Tibial artery (tissue), 4 donors: ENCODE results near the gene HOXA5.
A peak's percentile ranks its signal among the peaks of the same experiment; 100 is the strongest.

ENCODE experiments used
- DNase-seq, 2 donors: peaks; one replicate each; pipeline ENCODE4 v3.0.0-alpha.2; 2019
- H3K27ac ChIP-seq, 2 donors: fragments of 200-600 bp; sonication (generic) in 1 of 2; 1 replicate in 1 of 2; 2 replicates in 1 of 2; pipeline ENCODE4 v1.5.1; 2018 to 2019; ENCODE audit warnings: mild to moderate bottlenecking in 1 of 2
- H3K27me3 ChIP-seq, 2 donors: fragments of 200-600 bp; sonication (generic) in 1 of 2; one replicate each; pipeline versions ENCODE4 v1.5.1 to v1.6.0; 2016 to 2019
- H3K36me3 ChIP-seq, 3 donors: fragments of 200-600 bp; sonication (generic) in 2 of 3; one replicate each; pipeline ENCODE4 v1.5.1; 2016 to 2019; ENCODE audit warnings: mild to moderate bottlenecking in 2 of 3
- H3K4me1 ChIP-seq, 4 donors: fragments of 200-600 bp; sonication (generic) in 2 of 4; 1 replicate in 3 of 4; 2 replicates in 1 of 4; pipeline ENCODE4 v1.5.1; 2016 to 2019
- H3K4me3 ChIP-seq, 2 donors: fragments of 200-600 bp; sonication (generic) in 1 of 2; 1 replicate in 1 of 2; 2 replicates in 1 of 2; pipeline ENCODE4 v1.5.1; 2018 to 2019; ENCODE audit warnings: mild to moderate bottlenecking in 2 of 2
- H3K9me3 ChIP-seq, 3 donors: fragments of 200-600 bp; sonication (generic) in 1 of 3; one replicate each; pipeline ENCODE4 v1.5.1; 2016 to 2019
- CTCF ChIP-seq, 2 experiments: fragments of 200-600 bp in 1 of 2; fragments of 450-650 bp in 1 of 2; IDR thresholded peaks; one replicate each; pipeline ENCODE4 v1.5.1; 2017 to 2019; ENCODE audit warnings: antibody characterized with exemption in 2 of 2, mild to moderate bottlenecking in 1 of 2, moderate library complexity in 1 of 2
- intact Hi-C: fragments of 100-400 bp; cut with DNase I; formaldehyde crosslinking; loops from one replicate; pipeline ENCODE4 v1.15.0; 2023; ENCODE audit warnings: low total_unique reads

Gene HOXA5

GRCh38 chr7:27137640-27138315, 5.7 kb downstream of the HOXA5 start:
- H3K4me1 ChIP-seq = peaks cover 0 to 32% (median 15%) of the 10 kb centered on the region in 4 donors
- H3K27ac ChIP-seq = peak overlapping the region in 1 of 2 donors; percentile 16
- intact Hi-C loops = no loop called here
- peaks cover 18 to 23% (median 21%) of the 10 kb centered on the region in 3 donors for H3K36me3 ChIP-seq
- no peak for DNase-seq
- H3K9me3 ChIP-seq = no peaks in the 10 kb centered on the region
- no peaks in the 10 kb centered on the region for H3K27me3 ChIP-seq
- H3K4me3 ChIP-seq = no peak overlapping the region
- TF ChIP-seq CTCF (IDR thresholded peaks at IDR 0.05) = no peak

GRCh38 chr7:27134392-27134791, 9.1 kb downstream of the HOXA5 start:
- no peaks in the 10 kb centered on the region for H3K9me3 ChIP-seq
- no peak overlapping the region for H3K4me3 ChIP-seq
- intact Hi-C loops = no loop called here
- peaks cover 0 to 45% (median 27%) of the 10 kb centered on the region in 4 donors for H3K4me1 ChIP-seq
- no peaks in the 10 kb centered on the region for H3K27me3 ChIP-seq
- H3K27ac ChIP-seq = peak overlapping the region; percentile 34 to 44
- DNase-seq = peak in 1 of 2 donors; percentile 65
- H3K36me3 ChIP-seq = peaks cover under 1 to 2% (median 1%) of the 10 kb centered on the region in 3 donors
- TF ChIP-seq CTCF (IDR thresholded peaks at IDR 0.05) = no peak

- intact Hi-C loops = no loop called here
- Histone ChIP-seq H3K4me3 (no peak overlapping the region), H3K4me1 (peaks cover 0 to 49% (median 30%) of the 10 kb centered on the region in 4 donors), H3K9me3 (no peaks in the 10 kb centered on the region), H3K27me3 (no peaks in the 10 kb centered on the region), H3K36me3 (no peaks in the 10 kb centered on the region), H3K27ac (peak overlapping the region; percentile 34 to 44)
- TF ChIP-seq CTCF (IDR thresholded peaks at IDR 0.05) = no peak
- DNase-seq = no peak
These were observed 9.9 kb downstream of the HOXA5 start for GRCh38 chr7:27133409-27134231.

- Histone ChIP-seq H3K27ac (no peak overlapping the region), H3K4me3 (no peak overlapping the region), H3K27me3 (no peaks in the 10 kb centered on the region), H3K36me3 (no peaks in the 10 kb centered on the region), H3K9me3 (no peaks in the 10 kb centered on the region), H3K4me1 (peaks cover 0 to 45% (median 27%) of the 10 kb centered on the region in 4 donors)
- TF ChIP-seq CTCF (IDR thresholded peaks at IDR 0.05) = no peak
- intact Hi-C loops = no loop called here
- no peak for DNase-seq
These were observed 10.5 kb downstream of the HOXA5 start for GRCh38 chr7:27132978-27133377.

GRCh38 chr7:27132214-27132613, 11.3 kb downstream of the HOXA5 start:
- DNase-seq = no peak
- TF ChIP-seq CTCF (IDR thresholded peaks at IDR 0.05) = no peak
- H3K9me3 ChIP-seq = no peaks in the 10 kb centered on the region
- H3K4me1 ChIP-seq = peaks cover 0 to 42% (median 25%) of the 10 kb centered on the region in 4 donors
- no peaks in the 10 kb centered on the region for H3K36me3 ChIP-seq
- no peak overlapping the region for H3K4me3 ChIP-seq
- intact Hi-C loops = no loop called here
- no peaks in the 10 kb centered on the region for H3K27me3 ChIP-seq
- no peak overlapping the region for H3K27ac ChIP-seq
